Thyroid gland (tissue), 4 donors: ENCODE results near the gene SCGN. TPM values are rescaled to one million over a fixed set of nuclear protein-coding genes. Genes with fewer than 3 reads are reported as not detected.

Source experiments
- DNase-seq, 2 donors: peaks; one replicate each; pipeline ENCODE4 v3.0.0-alpha.2; 2019
- H3K27ac ChIP-seq, 3 donors: fragments of 200-600 bp; sonication (generic); 1 replicate in 2 of 3; 2 replicates in 1 of 3; pipeline ENCODE4 v1.5.1; 2016 to 2019; ENCODE audit warnings: mild to moderate bottlenecking in 1 of 3, moderate library complexity in 1 of 3
- H3K27me3 ChIP-seq: fragments of 200-600 bp; sonication (generic); one replicate; pipeline ENCODE4 v1.5.1; 2019
- H3K36me3 ChIP-seq, 2 donors: fragments of 200-600 bp; sonication (generic); one replicate each; pipeline ENCODE4 v1.5.1; 2016 to 2019
- H3K4me1 ChIP-seq, 2 donors: fragments of 200-600 bp; sonication (generic); one replicate each; pipeline ENCODE4 v1.5.1; 2017 to 2019
- H3K4me3 ChIP-seq, 3 donors: fragments of 200-600 bp; sonication (generic); replicated peaks in 1 of 3; 1 replicate in 2 of 3; 2 replicates in 1 of 3; pipeline ENCODE4 v1.5.1; 2016; ENCODE audit warnings: mild to moderate bottlenecking in 1 of 3
- H3K9me3 ChIP-seq: fragments of 200-600 bp; sonication (generic); one replicate; pipeline ENCODE4 v1.5.1; 2017
- POLR2A ChIP-seq, 2 donors: fragments of 450-650 bp; IDR thresholded peaks; one replicate each; pipeline ENCODE4 v1.6.1; 2017; ENCODE audit warnings: antibody characterized with exemption in 2 of 2, mild to moderate bottlenecking in 2 of 2, moderate library complexity in 1 of 2
- WGBS, 2 donors: methylation state at CpG; one replicate each; pipeline ENCODE4 v1.1.5; 2017; 5-methylcytosine and 5-hydroxymethylcytosine counted together
- intact Hi-C: fragments of 100-400 bp; cut with DNase I; formaldehyde crosslinking; loops from one replicate; pipeline ENCODE4 v1.15.1; 2023
- total RNA-seq, 4 donors: library from RNA; depleted of rRNA; stranded (reverse); fragments of >200 nt; gene quantifications; one replicate each; pipeline ENCODE4 v1.2.3, GENCODE V29; 2016
- TF ChIP-seq, protein P1 (sequence below), 6 experiments: fragments of 200-600 bp in 3 of 6; fragments of 450-650 bp in 3 of 6; sonication (generic) in 3 of 6; IDR thresholded peaks; one replicate each; pipeline ENCODE4 v1.5.1; 2016 to 2019; ENCODE audit warnings: antibody characterized with exemption in 6 of 6, mild to moderate bottlenecking in 2 of 6, inconsistent platforms in 1 of 6, moderate library complexity in 1 of 6

SCGN gene
- total RNA-seq, 4 donors from 2014 or later: 1.2 to 6.2 TPM; not detected in 2

- no peak overlapping the region for H3K4me3 ChIP-seq
- intact Hi-C loops: no loop called here
- DNase-seq: no peak
- no peaks in the 10 kb centered on the region for H3K27me3 ChIP-seq
- H3K9me3 ChIP-seq: no peaks in the 10 kb centered on the region
- no peak for TF ChIP-seq POLR2A (IDR thresholded peaks at IDR 0.05)
- TF ChIP-seq, protein P1, sequence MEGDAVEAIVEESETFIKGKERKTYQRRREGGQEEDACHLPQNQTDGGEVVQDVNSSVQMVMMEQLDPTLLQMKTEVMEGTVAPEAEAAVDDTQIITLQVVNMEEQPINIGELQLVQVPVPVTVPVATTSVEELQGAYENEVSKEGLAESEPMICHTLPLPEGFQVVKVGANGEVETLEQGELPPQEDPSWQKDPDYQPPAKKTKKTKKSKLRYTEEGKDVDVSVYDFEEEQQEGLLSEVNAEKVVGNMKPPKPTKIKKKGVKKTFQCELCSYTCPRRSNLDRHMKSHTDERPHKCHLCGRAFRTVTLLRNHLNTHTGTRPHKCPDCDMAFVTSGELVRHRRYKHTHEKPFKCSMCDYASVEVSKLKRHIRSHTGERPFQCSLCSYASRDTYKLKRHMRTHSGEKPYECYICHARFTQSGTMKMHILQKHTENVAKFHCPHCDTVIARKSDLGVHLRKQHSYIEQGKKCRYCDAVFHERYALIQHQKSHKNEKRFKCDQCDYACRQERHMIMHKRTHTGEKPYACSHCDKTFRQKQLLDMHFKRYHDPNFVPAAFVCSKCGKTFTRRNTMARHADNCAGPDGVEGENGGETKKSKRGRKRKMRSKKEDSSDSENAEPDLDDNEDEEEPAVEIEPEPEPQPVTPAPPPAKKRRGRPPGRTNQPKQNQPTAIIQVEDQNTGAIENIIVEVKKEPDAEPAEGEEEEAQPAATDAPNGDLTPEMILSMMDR (IDR thresholded peaks at IDR 0.05): no peak
- whole genome bisulfite sequencing, 2 donors: 35 to 40% methylated on average over 3 of the region's 3 CpGs
- no peaks in the 10 kb centered on the region for H3K4me1 ChIP-seq
- H3K27ac ChIP-seq: no peak overlapping the region
- H3K36me3 ChIP-seq: peaks cover 0 to 3% of the 10 kb centered on the region in 2 donors
Observed at GRCh38 chr6:25612666-25613065, 39.3 kb upstream of the SCGN start.

DNA sequence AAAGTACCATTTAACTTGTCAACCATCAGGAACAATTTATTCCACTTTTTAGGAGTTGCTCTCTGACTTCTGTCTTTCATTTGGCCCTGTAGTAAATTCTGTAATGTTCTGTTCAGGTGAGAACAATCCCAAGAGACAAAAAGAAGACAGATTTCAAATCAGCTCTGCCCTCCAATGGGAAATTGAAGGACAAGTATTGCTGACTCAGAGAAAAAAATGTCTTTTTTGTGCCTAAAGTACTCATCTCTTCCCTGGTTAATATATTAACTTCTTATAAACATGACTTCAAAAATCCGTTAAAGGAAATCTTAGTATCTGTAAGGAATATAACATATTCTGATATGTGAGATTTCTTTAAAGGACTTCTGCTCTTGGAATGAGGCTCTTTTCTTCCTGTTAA, 38.6 kb upstream of the SCGN start:
- H3K4me1 ChIP-seq: no peaks in the 10 kb centered on the region
- no peak for DNase-seq
- H3K27me3 ChIP-seq: no peaks in the 10 kb centered on the region
- no peak overlapping the region for H3K4me3 ChIP-seq
- intact Hi-C loops: no loop called here
- 94 to 98% methylated on average over 1 of the region's 1 CpG for WGBS, 2 donors
- TF ChIP-seq, protein P1 (IDR thresholded peaks at IDR 0.05): no peak
- TF ChIP-seq POLR2A (IDR thresholded peaks at IDR 0.05): no peak
- peaks cover 0 to 3% of the 10 kb centered on the region in 2 donors for H3K36me3 ChIP-seq
- no peaks in the 10 kb centered on the region for H3K9me3 ChIP-seq
- H3K27ac ChIP-seq: no peak overlapping the region

GRCh38 chr6:25614052-25614451, 38.0 kb upstream of the SCGN start:
- H3K27me3 ChIP-seq: no peaks in the 10 kb centered on the region
- no peak for TF ChIP-seq POLR2A (IDR thresholded peaks at IDR 0.05)
- TF ChIP-seq, protein P1 (IDR thresholded peaks at IDR 0.05): no peak
- no peaks in the 10 kb centered on the region for H3K9me3 ChIP-seq
- no peak for DNase-seq
- 83 to 84% methylated on average over 4 of the region's 4 CpGs for WGBS, 2 donors
- H3K4me3 ChIP-seq: no peak overlapping the region
- intact Hi-C loops: no loop called here
- H3K4me1 ChIP-seq: no peaks in the 10 kb centered on the region
- no peak overlapping the region for H3K27ac ChIP-seq
- H3K36me3 ChIP-seq: peaks cover 0 to 3% of the 10 kb centered on the region in 2 donors

- H3K9me3 ChIP-seq: no peaks in the 10 kb centered on the region
- H3K27me3 ChIP-seq: no peaks in the 10 kb centered on the region
- no peak overlapping the region for H3K27ac ChIP-seq
- H3K4me3 ChIP-seq: no peak overlapping the region
- no peak for DNase-seq
- no peak for TF ChIP-seq POLR2A (IDR thresholded peaks at IDR 0.05)
- TF ChIP-seq, protein P1 (IDR thresholded peaks at IDR 0.05): no peak
- WGBS, 2 donors: 84 to 89% methylated on average over 1 of the region's 1 CpG
- intact Hi-C loops: no loop called here
- peaks cover 0 to 3% of the 10 kb centered on the region in 2 donors for H3K36me3 ChIP-seq
- H3K4me1 ChIP-seq: no peaks in the 10 kb centered on the region
Observed at GRCh38 chr6:25615471-25615870, 36.5 kb upstream of the SCGN start.

GRCh38 chr6:25617997-25618396, 34.0 kb upstream of the SCGN start:
- H3K36me3 ChIP-seq: no peaks in the 10 kb centered on the region
- H3K4me3 ChIP-seq: no peak overlapping the region
- intact Hi-C loops: no loop called here
- TF ChIP-seq POLR2A (IDR thresholded peaks at IDR 0.05): no peak
- TF ChIP-seq, protein P1 (IDR thresholded peaks at IDR 0.05): no peak
- 94 to 97% methylated on average over 2 of the region's 2 CpGs for WGBS, 2 donors
- no peak overlapping the region for H3K27ac ChIP-seq
- H3K9me3 ChIP-seq: no peaks in the 10 kb centered on the region
- H3K27me3 ChIP-seq: no peaks in the 10 kb centered on the region
- no peak for DNase-seq
- no peaks in the 10 kb centered on the region for H3K4me1 ChIP-seq
